ENCODE data around the gene PPP1R13B. TPM values are rescaled to one million over a fixed set of nuclear protein-coding genes. Genes with fewer than 3 reads are reported as not detected.

PPP1R13B gene
- total and polyA plus RNA-seq, 12 donors, result 21.6 to 124 (median 75.5) TPM

DNA sequence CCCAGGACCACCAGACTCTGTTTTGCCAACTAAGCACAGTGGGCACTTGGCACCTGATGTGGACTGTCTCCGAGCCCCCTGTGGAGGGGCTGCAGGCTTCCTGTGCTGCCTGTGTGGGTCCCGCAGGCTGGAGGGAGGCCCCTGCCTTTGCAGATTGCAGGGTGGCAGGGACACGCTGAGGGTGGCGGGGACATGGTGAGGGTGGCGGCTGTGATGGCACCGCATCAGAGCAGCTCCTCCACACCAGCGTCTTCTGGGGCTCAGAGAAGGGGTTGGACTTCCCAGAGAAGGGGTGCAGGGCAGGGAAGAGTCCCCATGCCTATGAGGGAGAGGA is 123.7 kb downstream of the PPP1R13B start:
- TF ChIP-seq, protein P1, sequence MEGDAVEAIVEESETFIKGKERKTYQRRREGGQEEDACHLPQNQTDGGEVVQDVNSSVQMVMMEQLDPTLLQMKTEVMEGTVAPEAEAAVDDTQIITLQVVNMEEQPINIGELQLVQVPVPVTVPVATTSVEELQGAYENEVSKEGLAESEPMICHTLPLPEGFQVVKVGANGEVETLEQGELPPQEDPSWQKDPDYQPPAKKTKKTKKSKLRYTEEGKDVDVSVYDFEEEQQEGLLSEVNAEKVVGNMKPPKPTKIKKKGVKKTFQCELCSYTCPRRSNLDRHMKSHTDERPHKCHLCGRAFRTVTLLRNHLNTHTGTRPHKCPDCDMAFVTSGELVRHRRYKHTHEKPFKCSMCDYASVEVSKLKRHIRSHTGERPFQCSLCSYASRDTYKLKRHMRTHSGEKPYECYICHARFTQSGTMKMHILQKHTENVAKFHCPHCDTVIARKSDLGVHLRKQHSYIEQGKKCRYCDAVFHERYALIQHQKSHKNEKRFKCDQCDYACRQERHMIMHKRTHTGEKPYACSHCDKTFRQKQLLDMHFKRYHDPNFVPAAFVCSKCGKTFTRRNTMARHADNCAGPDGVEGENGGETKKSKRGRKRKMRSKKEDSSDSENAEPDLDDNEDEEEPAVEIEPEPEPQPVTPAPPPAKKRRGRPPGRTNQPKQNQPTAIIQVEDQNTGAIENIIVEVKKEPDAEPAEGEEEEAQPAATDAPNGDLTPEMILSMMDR (IDR thresholded peaks at IDR 0.05), result no peak
- WGBS, 2 donors, result 85 to 90% methylated on average over 7 of the region's 7 CpGs
- intact Hi-C loops (cut with DNase I), result loop anchor here in 1 of 10 donors (5.0 kb wide), 1 partner anchor 46 kb away; no protein-coding TSS in a partner anchor
- H3K4me1 ChIP-seq, result peaks cover 19 to 59% (median 46%) of the 10 kb centered on the region in 9 donors
- H3K36me3 ChIP-seq, result peaks cover 0 to 27% (median 4%) of the 10 kb centered on the region in 9 donors
- H3K27ac ChIP-seq, result peak overlapping the region; percentile 8 to 79 (median 58)
- no peak overlapping the region for H3K4me3 ChIP-seq
- no peaks in the 10 kb centered on the region for H3K27me3 ChIP-seq
- DNase-seq (no peak), ATAC-seq (peak in 7 of 8 donors; percentile 5 to 20 (median 14))
- no peaks in the 10 kb centered on the region for H3K9me3 ChIP-seq

DNA sequence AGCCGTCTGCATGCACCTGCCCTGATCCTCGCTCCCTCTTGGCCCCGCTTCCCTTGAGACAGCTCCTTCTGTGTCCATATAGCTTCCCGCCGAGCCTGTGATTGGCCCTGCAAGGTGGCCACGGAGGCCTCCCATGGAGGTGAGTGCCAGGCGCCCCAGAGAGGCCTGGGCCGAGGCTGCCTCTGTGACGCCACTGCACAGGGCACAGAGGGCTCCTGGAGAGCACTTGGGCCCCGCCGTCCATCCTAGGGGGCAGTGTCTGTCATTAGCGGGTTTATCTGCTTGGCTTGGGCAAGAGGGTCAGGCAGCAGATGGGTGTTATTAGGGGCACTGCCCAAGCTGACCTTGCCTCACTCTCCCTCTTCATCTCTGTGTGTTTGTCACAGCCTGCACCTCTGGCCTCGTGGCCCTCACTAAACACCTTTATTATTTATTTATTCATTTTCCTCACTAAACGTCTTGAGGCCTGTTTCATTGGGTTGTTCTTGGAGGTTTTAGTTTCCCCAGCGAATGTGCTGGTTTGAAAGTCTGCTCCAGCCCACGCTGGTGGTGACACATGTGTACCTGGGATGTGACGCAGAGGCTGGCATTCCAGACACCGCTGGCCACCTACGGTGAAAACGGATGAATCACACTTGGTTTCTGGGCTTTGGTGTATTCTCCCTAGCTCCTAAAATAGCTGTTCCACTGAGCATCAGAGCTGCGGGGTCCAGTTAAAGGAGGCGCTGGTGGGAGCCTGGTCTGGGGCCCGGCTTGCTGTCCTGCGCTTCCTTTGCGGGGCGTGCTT is 125.8 kb downstream of the PPP1R13B start:
- 82 to 84% methylated on average over 26 of the region's 26 CpGs for WGBS, 2 donors
- ATAC-seq (peak in 2 of 8 donors; percentile 8 to 29), DNase-seq (no peak)
- Histone ChIP-seq H3K27ac (peak overlapping the region in 3 of 10 donors; percentile 6 to 36 (median 20)), H3K4me1 (peaks cover 29 to 77% (median 66%) of the 10 kb centered on the region in 9 donors), H3K27me3 (no peaks in the 10 kb centered on the region), H3K4me3 (no peak overlapping the region), H3K36me3 (peaks cover 0 to 12% (median 0%) of the 10 kb centered on the region in 9 donors), H3K9me3 (no peaks in the 10 kb centered on the region)
- TF ChIP-seq, protein P1 (IDR thresholded peaks at IDR 0.05), result no peak
- intact Hi-C loops (cut with DNase I), result loop anchor here in 1 of 10 donors (5.0 kb wide), 1 partner anchor 44 kb away; no protein-coding TSS in a partner anchor

DNA sequence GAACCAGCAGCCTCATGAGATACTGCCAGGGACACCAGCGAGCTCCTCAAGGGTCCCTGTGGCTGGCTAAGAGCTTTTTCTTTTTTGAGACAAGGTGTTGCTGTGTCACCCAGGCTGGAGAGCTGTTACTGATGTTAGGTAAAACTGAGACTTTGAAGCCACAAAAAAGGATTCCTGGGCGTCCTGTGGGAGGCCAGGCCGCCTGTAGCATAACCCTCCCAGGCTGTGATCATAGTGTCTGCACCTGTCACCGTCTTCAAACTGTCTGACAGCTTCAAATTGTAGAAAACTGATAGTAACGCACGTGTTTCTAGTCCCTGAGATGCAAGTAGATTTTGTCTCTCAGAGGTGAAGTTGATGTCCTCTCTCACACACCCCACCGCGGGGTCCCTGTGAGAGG is 127.6 kb downstream of the PPP1R13B start:
- TF ChIP-seq, protein P1 (IDR thresholded peaks at IDR 0.05), result no peak
- H3K27ac ChIP-seq, result no peak overlapping the region
- intact Hi-C loops (cut with DNase I), result loop anchor here in 1 of 10 donors (5.0 kb wide), 1 partner anchor 42 kb away; no protein-coding TSS in a partner anchor
- H3K9me3 ChIP-seq, result no peaks in the 10 kb centered on the region
- no peak overlapping the region for H3K4me3 ChIP-seq
- H3K4me1 ChIP-seq, result peaks cover 23 to 68% (median 58%) of the 10 kb centered on the region in 9 donors
- 75 to 86% methylated on average over 8 of the region's 8 CpGs for WGBS, 2 donors
- no peak for DNase-seq
- H3K36me3 ChIP-seq, result peaks cover 0 to under 1% (median 0%) of the 10 kb centered on the region in 9 donors
- H3K27me3 ChIP-seq, result no peaks in the 10 kb centered on the region
- no peak for ATAC-seq

DNA sequence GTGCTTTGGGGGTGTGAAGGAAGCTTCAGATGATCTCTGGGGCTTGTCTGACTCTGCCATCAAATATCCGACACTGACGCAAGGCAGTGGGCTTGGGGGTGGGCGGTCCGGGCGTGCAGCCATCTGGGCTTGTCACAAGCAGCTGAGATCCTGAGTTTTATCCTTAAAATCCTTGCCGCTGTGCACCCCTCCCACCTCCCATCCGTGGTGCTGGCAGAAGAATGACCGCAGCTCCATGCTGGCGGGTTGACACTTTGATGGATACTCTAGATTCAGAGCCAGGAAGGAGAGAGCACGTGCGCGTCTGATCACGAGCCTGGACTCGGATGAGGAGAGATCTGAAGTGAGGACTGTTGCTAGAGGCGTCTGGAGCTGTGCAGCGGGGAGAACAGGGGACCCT is 128.8 kb downstream of the PPP1R13B start:
- no peaks in the 10 kb centered on the region for H3K36me3 ChIP-seq
- no peaks in the 10 kb centered on the region for H3K27me3 ChIP-seq
- H3K4me3 ChIP-seq, result no peak overlapping the region
- DNase-seq (no peak), ATAC-seq (no peak)
- no peak overlapping the region for H3K27ac ChIP-seq
- intact Hi-C loops (cut with DNase I), result no loop called here
- TF ChIP-seq, protein P1 (IDR thresholded peaks at IDR 0.05), result no peak
- 51 to 72% methylated on average over 16 of the region's 16 CpGs for WGBS, 2 donors
- H3K4me1 ChIP-seq, result peaks cover 17 to 68% (median 52%) of the 10 kb centered on the region in 9 donors
- no peaks in the 10 kb centered on the region for H3K9me3 ChIP-seq
